Measurements from ENCODE around the gene EXOC3L4.

EXOC3L4 gene

GRCh38 chr14:103121121-103121845 is 26.8 kb downstream of the EXOC3L4 start:
- no peak for DNase-seq (ENCODE audit: low read depth in 3 of 3)

GRCh38 chr14:103121846-103122584 is 27.5 kb downstream of the EXOC3L4 start:
- no peak for DNase-seq (ENCODE audit: low read depth in 3 of 3)

GRCh38 chr14:103122585-103122946 is 28.0 kb downstream of the EXOC3L4 start:
- DNase-seq (ENCODE audit: low read depth in 3 of 3), result no peak

GRCh38 chr14:103122947-103123633 is 28.6 kb downstream of the EXOC3L4 start, which contains the start of gene TNFAIP2:
TSS of gene TNFAIP2 (plus strand) at chr14:103123461. CDS start at chr14:103126458, 2,997 bp downstream.
- DNase-seq (ENCODE audit: low read depth in 3 of 3), result no peak

- DNase-seq (ENCODE audit: low read depth in 3 of 3), result no peak
These were observed 29.3 kb downstream of the EXOC3L4 start for GRCh38 chr14:103123634-103124500.

GRCh38 chr14:103124501-103125001 is 30.0 kb downstream of the EXOC3L4 start:
- no peak for DNase-seq (ENCODE audit: low read depth in 3 of 3)

- no peak for DNase-seq (ENCODE audit: low read depth in 3 of 3)
These were observed 30.9 kb downstream of the EXOC3L4 start for GRCh38 chr14:103125098-103126070.

- no peak for DNase-seq (ENCODE audit: low read depth in 3 of 3)
These were observed 31.8 kb downstream of the EXOC3L4 start for GRCh38 chr14:103126088-103126872.

- no peak for DNase-seq (ENCODE audit: low read depth in 3 of 3)
These were observed 32.4 kb downstream of the EXOC3L4 start for GRCh38 chr14:103126873-103127304.

GRCh38 chr14:103127356-103127755 is 32.8 kb downstream of the EXOC3L4 start:
- DNase-seq (ENCODE audit: low read depth in 3 of 3), result no peak

- no peak for DNase-seq (ENCODE audit: low read depth in 3 of 3)
These were observed 33.5 kb downstream of the EXOC3L4 start for GRCh38 chr14:103127861-103128598.

GRCh38 chr14:103128631-103129300 is 34.2 kb downstream of the EXOC3L4 start:
- no peak for DNase-seq (ENCODE audit: low read depth in 3 of 3)

GRCh38 chr14:103129301-103130016 is 34.9 kb downstream of the EXOC3L4 start:
- no peak for DNase-seq (ENCODE audit: low read depth in 3 of 3)

- no peak for DNase-seq (ENCODE audit: low read depth in 3 of 3)
These were observed 35.7 kb downstream of the EXOC3L4 start for GRCh38 chr14:103130017-103130764.

- DNase-seq (ENCODE audit: low read depth in 3 of 3), result no peak
These were observed 36.4 kb downstream of the EXOC3L4 start for GRCh38 chr14:103130965-103131364.

GRCh38 chr14:103131580-103131979 is 37.1 kb downstream of the EXOC3L4 start:
- DNase-seq (ENCODE audit: low read depth in 3 of 3), result no peak

Data from stimulated activated CD4-positive, alpha-beta T cell treated with anti-CD3 and anti-CD28 coated beads, TNF-alpha, amount 100 ng/mL, for 4 hours (primary cell).